Stimulated activated naive CD8-positive, alpha-beta T cell treated with anti-CD3 and anti-CD28 coated beads, Interleukin-15, amount 100 ng/mL, for 72 hours (primary cell): Measurements from ENCODE around the gene CDH13.

Experiments
- ATAC-seq: fragments of 150-1000 bp; cut with Tn5 transposase; 2 replicates; pipeline ENCODE4 v1.10.0; 2021; ENCODE audit warnings: mild to moderate bottlenecking, moderate library complexity
- DNase-seq, 2 donors: peaks; one replicate each; pipeline ENCODE4 v3.0.0; 2021 to 2022
- H3K27ac Mint-ChIP-seq, 2 donors: one replicate each; pipeline ENCODE4 v1.8.0; 2022; ENCODE audit warnings: mild to moderate bottlenecking in 2 of 2, mixed read lengths in 2 of 2, moderate library complexity in 2 of 2
- H3K27me3 Mint-ChIP-seq: one replicate; pipeline ENCODE4 v1.8.0; 2022; ENCODE audit warnings: mixed read lengths
- H3K4me1 Mint-ChIP-seq: one replicate; pipeline ENCODE4 v1.8.0; 2022; ENCODE audit warnings: mild to moderate bottlenecking, mixed read lengths
- H3K4me3 Mint-ChIP-seq, 2 donors: one replicate each; pipeline ENCODE4 v1.8.0; 2022; ENCODE audit warnings: mild to moderate bottlenecking in 2 of 2, mixed read lengths in 2 of 2, moderate library complexity in 1 of 2
- H3K9me3 Mint-ChIP-seq, 2 donors: one replicate each; pipeline ENCODE4 v1.8.0; 2022; ENCODE audit warnings: mixed read lengths in 2 of 2

CDH13 gene

DNA sequence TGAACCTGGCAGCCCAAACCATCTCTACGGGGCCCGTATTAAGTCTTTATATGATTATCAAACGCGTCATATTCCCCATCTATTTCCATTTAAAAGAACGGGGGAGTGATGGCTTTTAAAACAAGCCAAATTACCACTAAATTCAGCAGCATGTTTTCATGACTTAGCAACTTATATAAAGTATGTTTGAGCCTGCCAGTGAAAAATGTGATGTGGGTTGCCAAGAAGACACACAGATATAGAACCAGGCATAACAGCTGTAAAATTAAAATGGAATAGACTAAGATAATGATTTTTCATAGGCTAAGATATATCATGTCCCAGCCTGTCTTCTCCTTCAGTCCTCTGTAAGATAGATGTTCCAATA is 1136.2 kb downstream of the CDH13 start:
- H3K4me1 Mint-ChIP-seq: no peaks in the 10 kb centered on the region
- no peaks in the 10 kb centered on the region for H3K27me3 Mint-ChIP-seq
- ATAC-seq: no peak
- DNase-seq: no peak
- no peak overlapping the region for H3K4me3 Mint-ChIP-seq
- H3K27ac Mint-ChIP-seq: no peak overlapping the region
- H3K9me3 Mint-ChIP-seq: no peaks in the 10 kb centered on the region

DNA sequence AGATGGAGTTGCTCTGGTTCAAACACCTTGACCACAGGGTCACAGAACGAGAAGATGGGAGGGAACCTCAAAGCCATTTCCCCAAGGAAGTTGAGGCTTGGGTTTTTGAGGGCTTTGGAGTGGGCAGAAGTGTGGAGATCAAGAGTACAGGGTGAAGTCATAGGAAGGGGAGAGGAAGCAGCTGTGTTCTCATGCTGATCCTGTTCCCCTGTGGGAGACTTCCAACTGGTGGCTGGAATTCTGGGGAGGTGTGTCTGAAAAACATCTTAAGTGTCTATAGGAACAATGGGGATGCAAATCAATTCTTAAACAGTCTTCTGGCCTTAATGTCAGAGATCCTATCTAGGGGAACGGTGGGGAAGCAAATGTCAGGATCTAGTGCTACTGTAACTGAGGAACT is 1142.2 kb downstream of the CDH13 start:
- peaks cover 5% of the 10 kb centered on the region for H3K4me1 Mint-ChIP-seq
- no peaks in the 10 kb centered on the region for H3K27me3 Mint-ChIP-seq
- no peak for ATAC-seq
- no peak overlapping the region for H3K4me3 Mint-ChIP-seq
- H3K27ac Mint-ChIP-seq: no peak overlapping the region
- no peaks in the 10 kb centered on the region for H3K9me3 Mint-ChIP-seq
- no peak for DNase-seq

DNA sequence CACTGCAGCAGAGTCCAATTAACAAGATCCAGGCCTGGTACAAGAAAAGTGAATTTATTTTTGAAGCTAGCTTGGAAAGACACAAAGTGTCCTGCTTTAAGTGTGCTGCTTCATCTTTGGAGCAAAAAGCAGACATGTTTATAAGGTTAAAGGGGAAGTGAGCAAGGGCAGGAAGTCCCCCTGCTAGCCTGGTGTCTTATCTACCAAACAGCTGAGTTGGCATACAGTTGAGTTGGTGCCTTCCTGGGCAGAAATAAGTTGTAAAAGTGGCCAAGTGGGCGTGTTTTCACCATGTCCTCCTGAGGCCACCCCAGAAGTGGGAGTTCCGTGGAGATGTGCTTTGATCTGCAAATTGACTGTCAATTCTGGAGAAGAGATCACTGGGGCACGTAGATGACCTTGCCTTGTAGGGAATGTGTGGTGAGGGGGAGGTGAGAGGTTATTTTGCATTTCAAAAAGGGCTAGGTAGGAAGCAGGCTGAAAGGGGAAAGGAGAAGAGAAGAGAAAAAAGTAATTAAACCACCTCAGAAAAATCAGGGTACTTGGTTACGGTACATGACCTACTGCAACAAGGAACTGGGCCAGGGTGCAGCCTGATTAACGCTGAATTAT is 1142.7 kb downstream of the CDH13 start:
- H3K9me3 Mint-ChIP-seq: no peaks in the 10 kb centered on the region
- no peak overlapping the region for H3K27ac Mint-ChIP-seq
- no peaks in the 10 kb centered on the region for H3K27me3 Mint-ChIP-seq
- peaks cover 5% of the 10 kb centered on the region for H3K4me1 Mint-ChIP-seq
- no peak overlapping the region for H3K4me3 Mint-ChIP-seq
- ATAC-seq (no peak), DNase-seq (no peak)

DNA sequence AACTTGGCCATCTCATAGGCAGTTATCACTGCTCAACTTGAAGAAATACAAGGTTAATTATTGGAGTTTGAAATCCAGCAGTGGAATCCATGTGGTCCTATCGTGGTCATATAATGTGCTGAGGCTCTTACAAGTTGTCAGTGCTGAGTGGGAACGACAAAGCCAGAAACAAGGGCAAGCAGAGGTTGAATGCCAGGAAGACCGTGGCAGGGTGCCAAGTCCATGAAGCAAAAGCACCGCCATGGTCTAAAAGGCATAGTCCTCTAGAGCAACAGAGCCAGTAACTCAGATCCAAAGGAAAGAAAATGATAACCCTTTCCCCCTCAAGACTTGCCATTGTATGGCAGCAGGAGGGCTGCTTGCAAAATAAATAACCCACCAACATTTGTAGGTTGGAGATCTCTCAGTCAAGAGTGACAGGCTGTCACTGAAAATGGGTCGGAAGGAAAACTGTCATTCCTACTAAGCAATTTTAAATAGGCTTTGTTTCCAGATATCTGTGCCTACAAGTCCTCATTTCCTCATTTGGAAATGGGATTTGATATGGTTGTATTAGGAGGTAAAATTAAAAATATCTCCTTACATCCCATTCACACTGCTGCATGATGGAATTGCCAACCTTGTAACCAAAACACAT is 1144.7 kb downstream of the CDH13 start:
- Mint-ChIP-seq H3K4me3 (no peak overlapping the region), H3K27ac (no peak overlapping the region), H3K4me1 (peaks cover 5% of the 10 kb centered on the region), H3K9me3 (no peaks in the 10 kb centered on the region), H3K27me3 (peaks cover 7% of the 10 kb centered on the region)
- ATAC-seq: no peak
- no peak for DNase-seq

DNA sequence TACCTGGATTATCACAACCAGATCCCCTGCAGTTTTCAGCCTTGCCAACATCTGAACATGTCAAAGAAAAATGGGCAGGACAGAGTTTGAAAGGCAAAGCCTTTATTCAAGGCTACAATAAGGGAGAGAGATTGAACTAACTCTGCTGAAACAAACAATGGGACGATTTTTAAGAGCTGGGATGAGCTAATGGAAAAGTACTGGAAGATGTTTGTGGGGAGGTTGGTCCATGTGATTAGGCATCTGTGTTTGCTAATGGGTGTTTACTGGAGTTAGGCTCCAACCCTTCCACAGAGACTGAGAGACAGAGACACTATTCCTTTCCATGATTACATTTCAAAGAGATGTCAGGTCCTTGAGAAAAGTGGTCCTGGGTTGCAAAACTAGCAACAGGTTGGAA is 1146.0 kb downstream of the CDH13 start:
- ATAC-seq (no peak), DNase-seq (no peak)
- Mint-ChIP-seq H3K4me3 (no peak overlapping the region), H3K27me3 (peaks cover 7% of the 10 kb centered on the region), H3K27ac (peak overlapping the region in 1 of 2 donors; percentile 13), H3K9me3 (no peaks in the 10 kb centered on the region), H3K4me1 (peaks cover 5% of the 10 kb centered on the region)

DNA sequence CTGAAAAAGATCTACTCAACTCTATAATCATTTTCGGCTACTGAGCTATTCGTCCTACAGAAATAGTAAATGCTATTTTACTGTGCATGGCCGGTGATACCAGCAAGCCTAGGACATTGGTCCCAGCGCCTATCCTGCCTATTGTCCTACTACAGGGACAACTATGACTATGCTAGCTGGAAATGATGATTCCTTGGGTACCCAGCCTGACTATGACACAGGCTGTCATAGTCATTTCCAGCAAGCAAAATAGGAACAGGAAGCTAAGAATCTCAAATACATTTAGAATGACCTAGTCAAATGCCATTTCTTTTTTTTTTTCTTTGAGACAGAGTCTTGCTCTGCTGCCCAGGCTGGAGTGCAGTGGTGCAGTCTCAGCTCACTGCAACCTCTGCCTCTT is 1147.3 kb downstream of the CDH13 start:
- ATAC-seq (no peak), DNase-seq (no peak)
- H3K9me3 Mint-ChIP-seq: no peaks in the 10 kb centered on the region
- no peak overlapping the region for H3K27ac Mint-ChIP-seq
- peaks cover 4% of the 10 kb centered on the region for H3K4me1 Mint-ChIP-seq
- no peak overlapping the region for H3K4me3 Mint-ChIP-seq
- peaks cover 7% of the 10 kb centered on the region for H3K27me3 Mint-ChIP-seq

DNA sequence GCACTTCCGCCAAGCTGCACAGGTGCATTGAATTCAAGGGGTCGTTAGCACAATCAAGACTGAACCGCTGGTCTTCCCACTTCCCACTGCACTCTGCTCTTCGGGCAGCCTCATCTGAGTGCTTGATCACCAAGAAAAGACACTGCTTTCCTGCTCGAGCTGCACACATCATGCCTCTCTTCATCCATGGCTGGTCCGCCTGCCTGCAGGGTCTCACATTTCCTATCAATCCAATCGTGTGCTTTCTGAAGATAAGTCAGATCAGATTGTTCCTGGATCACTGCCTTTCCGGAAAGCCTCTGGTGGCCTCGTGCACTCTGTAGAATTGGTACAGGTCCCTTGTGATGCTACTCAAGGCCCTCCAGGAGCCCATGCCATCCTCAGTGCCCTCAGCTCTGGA is 1150.2 kb downstream of the CDH13 start:
- ATAC-seq (no peak), DNase-seq (no peak)
- H3K27ac Mint-ChIP-seq: no peak overlapping the region
- no peaks in the 10 kb centered on the region for H3K4me1 Mint-ChIP-seq
- H3K27me3 Mint-ChIP-seq: peaks cover 7% of the 10 kb centered on the region
- H3K4me3 Mint-ChIP-seq: no peak overlapping the region
- H3K9me3 Mint-ChIP-seq: no peaks in the 10 kb centered on the region

DNA sequence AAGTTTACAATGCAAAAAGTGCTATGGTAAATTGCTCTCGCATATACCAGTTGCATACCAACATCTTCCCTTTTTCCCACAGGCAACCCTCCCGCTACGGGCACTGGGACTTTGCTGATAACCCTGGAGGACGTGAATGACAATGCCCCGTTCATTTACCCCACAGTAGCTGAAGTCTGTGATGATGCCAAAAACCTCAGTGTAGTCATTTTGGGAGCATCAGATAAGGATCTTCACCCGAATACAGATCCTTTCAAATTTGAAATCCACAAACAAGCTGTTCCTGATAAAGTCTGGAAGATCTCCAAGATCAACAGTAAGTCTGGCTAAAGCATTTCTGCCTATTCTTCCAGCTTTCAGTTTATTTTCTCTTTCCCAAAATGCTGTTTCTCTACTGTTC is 1153.1 kb downstream of the CDH13 start:
- Mint-ChIP-seq H3K4me1 (no peaks in the 10 kb centered on the region), H3K27me3 (peaks cover 7% of the 10 kb centered on the region), H3K9me3 (no peaks in the 10 kb centered on the region), H3K4me3 (no peak overlapping the region), H3K27ac (no peak overlapping the region)
- DNase-seq: no peak
- no peak for ATAC-seq

DNA sequence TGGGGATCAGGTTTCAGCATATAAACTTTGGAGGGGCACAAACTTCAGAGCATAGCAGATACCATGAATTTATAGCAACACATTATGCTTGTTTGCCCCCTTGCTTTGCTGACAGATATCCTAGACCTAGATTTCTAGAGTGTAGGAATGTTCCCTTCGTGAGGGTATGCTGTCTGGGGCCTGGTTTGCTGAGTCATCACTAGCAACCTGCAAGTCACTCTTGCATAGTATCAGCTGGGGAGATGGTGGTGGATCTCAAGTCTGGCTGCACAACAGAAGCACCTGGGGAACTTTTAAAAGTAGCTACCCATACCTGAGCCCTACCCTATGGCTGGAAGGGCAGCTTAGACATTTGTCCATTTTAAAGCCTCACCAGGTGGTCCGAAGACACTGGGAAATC is 1158.7 kb downstream of the CDH13 start:
- H3K4me1 Mint-ChIP-seq: no peaks in the 10 kb centered on the region
- no peak overlapping the region for H3K4me3 Mint-ChIP-seq
- no peaks in the 10 kb centered on the region for H3K9me3 Mint-ChIP-seq
- ATAC-seq: no peak
- DNase-seq: no peak
- no peak overlapping the region for H3K27ac Mint-ChIP-seq
- H3K27me3 Mint-ChIP-seq: no peaks in the 10 kb centered on the region

DNA sequence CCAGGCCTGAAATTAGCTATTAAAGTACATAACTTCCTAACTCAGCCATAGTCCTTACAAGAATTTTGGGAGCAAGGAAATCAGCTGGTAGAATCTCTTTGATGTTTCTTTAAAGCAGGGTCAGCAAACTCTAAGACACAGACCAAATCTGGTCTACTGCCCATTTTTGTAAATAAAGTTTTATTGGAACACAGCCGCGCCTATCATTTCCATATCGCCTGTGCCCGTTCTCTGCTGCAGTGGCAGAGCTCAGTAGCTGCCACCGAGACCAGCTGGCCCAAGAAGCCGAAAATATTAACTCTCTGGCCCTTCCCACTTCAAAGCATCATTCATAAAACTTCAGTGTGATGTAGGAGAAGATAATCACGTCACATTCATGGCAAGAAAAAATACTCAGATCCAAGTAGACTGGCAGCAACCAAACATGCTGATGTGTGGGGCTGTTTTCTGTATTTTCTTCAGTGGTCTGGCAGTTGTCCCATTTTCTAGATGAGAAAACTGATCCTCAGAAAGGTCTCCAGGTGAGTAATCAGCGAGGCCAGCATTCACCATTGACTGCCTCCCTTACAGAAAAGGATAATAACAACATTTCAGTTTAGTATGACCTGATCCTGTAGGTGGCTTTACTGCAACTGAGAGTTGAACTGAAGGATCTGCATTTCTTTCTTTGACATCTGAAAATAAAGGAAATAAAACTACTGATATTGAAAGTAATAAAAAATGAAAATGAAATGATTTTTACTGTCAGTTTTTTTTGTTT is 1163.1 kb downstream of the CDH13 start:
- DNase-seq (no peak), ATAC-seq (no peak)
- Mint-ChIP-seq H3K9me3 (no peaks in the 10 kb centered on the region), H3K4me3 (no peak overlapping the region), H3K27me3 (no peaks in the 10 kb centered on the region), H3K4me1 (peaks cover 9% of the 10 kb centered on the region), H3K27ac (no peak overlapping the region)

DNA sequence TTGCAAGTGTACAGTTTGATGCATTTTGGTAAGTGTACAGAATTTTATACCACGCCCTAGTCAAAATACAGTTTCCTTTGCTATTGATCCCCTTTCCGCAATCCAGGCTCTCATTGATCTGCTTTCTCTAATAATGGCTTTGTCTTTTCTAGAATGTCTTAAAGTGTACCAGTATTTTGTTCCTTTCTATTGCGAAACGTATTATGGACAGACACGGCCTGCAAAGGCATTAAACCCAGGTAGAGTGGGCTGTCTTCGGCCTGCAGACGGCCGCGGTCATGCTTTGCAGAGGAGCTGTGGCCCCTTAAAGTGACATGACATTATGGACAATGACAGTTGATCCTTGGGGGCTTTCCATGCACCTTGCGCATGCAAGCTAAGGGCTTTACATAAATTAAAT is 1165.1 kb downstream of the CDH13 start:
- no peak for ATAC-seq
- H3K27ac Mint-ChIP-seq: no peak overlapping the region
- peaks cover 4% of the 10 kb centered on the region for H3K27me3 Mint-ChIP-seq
- no peaks in the 10 kb centered on the region for H3K9me3 Mint-ChIP-seq
- H3K4me1 Mint-ChIP-seq: peaks cover 9% of the 10 kb centered on the region
- DNase-seq: no peak
- no peak overlapping the region for H3K4me3 Mint-ChIP-seq

DNA sequence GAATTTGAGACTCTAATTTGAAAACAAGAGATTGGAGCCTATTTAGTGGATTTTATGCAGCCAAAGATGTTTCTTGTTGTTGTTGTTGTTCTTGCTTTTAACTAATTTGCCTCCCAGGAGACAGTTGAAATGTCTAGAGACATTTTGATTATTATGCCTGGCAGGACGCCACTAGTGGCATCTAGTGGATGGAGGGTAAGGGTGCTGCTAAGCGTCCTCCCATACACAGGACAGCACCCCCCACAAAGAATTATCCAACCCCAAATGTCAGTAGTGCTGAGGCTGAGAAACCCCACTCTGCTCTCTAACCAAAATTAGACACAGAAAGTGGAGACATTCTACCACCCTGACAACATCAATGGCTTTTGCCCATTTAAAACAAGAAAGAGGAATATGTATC is 1165.6 kb downstream of the CDH13 start:
- no peak for DNase-seq
- Mint-ChIP-seq H3K27ac (no peak overlapping the region), H3K4me3 (no peak overlapping the region), H3K9me3 (no peaks in the 10 kb centered on the region), H3K4me1 (peaks cover 9% of the 10 kb centered on the region), H3K27me3 (peaks cover 8% of the 10 kb centered on the region)
- ATAC-seq: no peak

DNA sequence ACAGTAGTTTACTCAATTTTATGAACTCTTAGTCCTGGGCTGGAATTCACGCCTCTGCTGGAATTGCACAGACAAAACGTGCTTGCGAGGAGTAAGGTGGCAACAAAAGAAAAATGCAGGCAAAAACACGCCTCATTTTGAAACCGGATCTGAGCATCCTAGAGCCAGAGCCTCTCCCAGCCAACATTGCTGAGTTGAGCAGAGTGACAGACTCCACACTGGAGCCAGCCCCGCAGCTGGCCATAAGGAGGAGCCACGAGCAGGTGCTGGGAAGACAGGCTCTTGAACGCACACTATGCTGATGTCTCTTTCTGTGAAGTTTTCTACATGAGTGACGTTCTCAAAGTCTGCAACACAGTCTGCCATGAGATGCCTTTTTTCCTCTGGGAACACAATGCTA is 1166.4 kb downstream of the CDH13 start:
- no peaks in the 10 kb centered on the region for H3K9me3 Mint-ChIP-seq
- ATAC-seq: no peak
- peaks cover 9% of the 10 kb centered on the region for H3K4me1 Mint-ChIP-seq
- H3K27ac Mint-ChIP-seq: no peak overlapping the region
- DNase-seq: no peak
- H3K27me3 Mint-ChIP-seq: peaks cover 9% of the 10 kb centered on the region
- no peak overlapping the region for H3K4me3 Mint-ChIP-seq

DNA sequence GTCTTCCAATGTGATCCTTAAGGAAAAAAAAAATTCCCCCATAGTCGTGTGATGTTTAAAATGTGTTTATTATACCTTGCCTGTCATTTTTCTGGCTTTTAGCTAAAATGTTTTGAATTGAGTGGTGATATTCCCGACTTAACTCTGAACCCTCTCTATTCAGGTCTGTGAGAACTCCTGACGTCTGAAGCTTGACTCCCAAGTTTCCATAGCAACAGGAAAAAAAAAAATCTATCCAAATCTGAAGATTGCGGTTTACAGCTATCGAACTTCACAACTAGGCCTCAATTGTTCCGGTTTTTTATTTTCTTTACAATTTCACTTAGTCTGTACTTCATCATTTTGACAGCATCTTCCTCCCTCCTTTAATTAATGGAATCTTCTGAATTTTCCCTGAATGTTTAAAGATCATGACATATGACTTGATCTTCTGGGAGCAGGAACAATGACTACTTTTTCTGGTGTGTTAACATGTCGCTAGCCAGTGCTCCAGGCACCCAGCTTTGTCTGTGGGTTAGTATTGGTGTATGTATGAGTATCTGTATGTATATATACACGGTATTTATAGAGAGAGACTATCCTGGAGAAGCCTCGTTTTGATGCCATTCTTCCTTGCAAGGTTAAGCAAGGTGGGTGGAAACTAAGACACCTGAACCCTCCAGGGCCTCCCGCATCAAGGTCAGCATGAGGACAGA is 1168.2 kb downstream of the CDH13 start:
- Mint-ChIP-seq H3K4me3 (no peak overlapping the region), H3K9me3 (no peaks in the 10 kb centered on the region), H3K4me1 (peaks cover 9% of the 10 kb centered on the region), H3K27ac (no peak overlapping the region), H3K27me3 (peaks cover 16% of the 10 kb centered on the region)
- DNase-seq (no peak), ATAC-seq (no peak)

DNA sequence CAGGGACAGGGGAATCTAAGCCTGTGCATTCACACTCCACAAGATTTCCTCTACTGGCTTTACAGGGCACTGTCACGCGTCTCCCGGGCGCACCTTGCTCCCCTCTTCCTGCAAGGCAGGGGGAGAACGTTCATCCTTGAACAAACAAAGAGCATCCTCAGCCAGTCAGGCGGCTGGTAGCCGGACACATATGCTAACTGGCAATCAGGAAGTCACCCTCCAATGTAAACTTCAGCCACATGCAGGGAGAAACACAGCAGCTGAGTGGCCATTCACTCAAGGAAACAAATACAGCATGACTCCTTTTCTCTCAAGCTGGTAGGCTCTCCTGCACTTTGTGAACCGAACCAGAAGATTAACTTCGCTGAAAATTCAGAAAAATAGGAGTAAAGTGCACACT is 1170.2 kb downstream of the CDH13 start:
- peaks cover 25% of the 10 kb centered on the region for H3K27me3 Mint-ChIP-seq
- H3K4me1 Mint-ChIP-seq: peaks cover 9% of the 10 kb centered on the region
- H3K9me3 Mint-ChIP-seq: no peaks in the 10 kb centered on the region
- DNase-seq (no peak), ATAC-seq (no peak)
- H3K27ac Mint-ChIP-seq: no peak overlapping the region
- no peak overlapping the region for H3K4me3 Mint-ChIP-seq

DNA sequence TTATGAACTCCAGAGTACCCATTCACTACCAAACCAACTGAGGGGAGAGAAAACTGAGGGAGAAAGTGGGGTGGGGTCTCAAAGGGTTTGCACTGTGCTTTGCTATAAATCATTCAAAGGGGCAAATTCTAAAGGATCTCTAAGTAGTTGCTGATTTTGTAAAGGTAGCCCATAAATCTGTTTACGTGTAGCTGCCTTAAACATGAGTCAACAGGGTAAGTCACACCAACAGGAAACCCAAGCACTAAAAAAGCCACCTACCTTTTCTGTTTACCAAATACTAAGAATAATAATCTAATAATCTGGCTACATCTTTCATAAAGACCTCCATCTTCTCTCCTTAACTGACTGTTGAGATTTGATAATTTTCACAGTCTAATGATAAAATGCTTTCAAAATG is 1172.6 kb downstream of the CDH13 start:
- no peak for DNase-seq
- H3K27ac Mint-ChIP-seq: no peak overlapping the region
- H3K4me3 Mint-ChIP-seq: no peak overlapping the region
- H3K9me3 Mint-ChIP-seq: no peaks in the 10 kb centered on the region
- peaks cover 25% of the 10 kb centered on the region for H3K27me3 Mint-ChIP-seq
- no peaks in the 10 kb centered on the region for H3K4me1 Mint-ChIP-seq
- no peak for ATAC-seq
